Measurements from ENCODE around the gene NFATC2IP. TPM values are rescaled to one million over a fixed set of nuclear protein-coding genes. Genes with fewer than 3 reads are reported as not detected.

Gene NFATC2IP
- polyA plus RNA-seq, 1 donor (not counting 4 experiments of a cell fraction or from before 2014, with no cell fraction given), result 56.5 TPM

GRCh38 chr16:29009838-29010166 is 59.1 kb downstream of the NFATC2IP start:
- Histone ChIP-seq H3K4me2 (ENCODE audit: control insufficient read depth, extremely low read depth, insufficient read depth, low read depth, low read length) (no peak overlapping the region), H3K9ac (ENCODE audit: control insufficient read depth, extremely low read depth, insufficient read depth, low read length) (no peak overlapping the region), H3K4me1 (ENCODE audit: control insufficient read depth, extremely low read depth, insufficient read depth, low read length) (no peaks in the 10 kb centered on the region), H3K9me1 (ENCODE audit: control insufficient read depth, extremely low read depth, insufficient read depth, low read length) (no peaks in the 10 kb centered on the region), H3K4me3 (ENCODE audit: control insufficient read depth in 2 of 3, extremely low read depth in 1 of 3, insufficient read depth in 2 of 3, low read depth in 1 of 3, low read length in 3 of 3) (no peak overlapping the region), H3K79me2 (ENCODE audit: control insufficient read depth, insufficient read depth, low read length) (no peaks in the 10 kb centered on the region), H2AFZ (ENCODE audit: control insufficient read depth, low read length) (no peak overlapping the region), H3K36me3 (ENCODE audit: control insufficient read depth in 2 of 2, extremely low read depth in 1 of 2, insufficient read depth in 2 of 2, low read length in 2 of 2) (no peaks in the 10 kb centered on the region), H3K9me3 (ENCODE audit: control insufficient read depth, low read depth, low read length) (no peaks in the 10 kb centered on the region), H3K27me3 (ENCODE audit: control insufficient read depth, extremely low read depth, insufficient read depth, low read length) (no peaks in the 10 kb centered on the region), H4K20me1 (ENCODE audit: control insufficient read depth, extremely low read depth, insufficient read depth, low read length) (no peaks in the 10 kb centered on the region), H3K27ac (ENCODE audit: control insufficient read depth, insufficient read depth, low read length) (no peak overlapping the region)
- dilution Hi-C loops (cut with MboI; ENCODE audit: extremely low pct_ligation_motif_present, low sequenced_read_pairs), result no loop called here
- TF ChIP-seq CTCF (optimal IDR thresholded peaks at IDR 0.05 in 1 of 3, IDR thresholded peaks at IDR 0.05 in 1 of 3, conservative IDR thresholded peaks at IDR 0.05 in 1 of 3; ENCODE audit: extremely low read depth in 1 of 3, insufficient read depth in 2 of 3, low read length in 3 of 3), result no peak
- TF ChIP-seq EZH2 (IDR thresholded peaks at IDR 0.05; ENCODE audit: low read length), result no peak
- DNase-seq (ENCODE audit: low read depth, low spot score) (no peak), FAIRE-seq (no peak)

- DNase-seq (ENCODE audit: low read depth, low spot score) (no peak), FAIRE-seq (no peak)
- H4K20me1 ChIP-seq (ENCODE audit: control insufficient read depth, extremely low read depth, insufficient read depth, low read length), result no peaks in the 10 kb centered on the region
- no peak overlapping the region for H2AFZ ChIP-seq (ENCODE audit: control insufficient read depth, low read length)
- no peak overlapping the region for H3K4me3 ChIP-seq (ENCODE audit: control insufficient read depth in 2 of 3, extremely low read depth in 1 of 3, insufficient read depth in 2 of 3, low read depth in 1 of 3, low read length in 3 of 3)
- dilution Hi-C loops (cut with MboI; ENCODE audit: extremely low pct_ligation_motif_present, low sequenced_read_pairs), result no loop called here
- no peaks in the 10 kb centered on the region for H3K36me3 ChIP-seq (ENCODE audit: control insufficient read depth in 2 of 2, extremely low read depth in 1 of 2, insufficient read depth in 2 of 2, low read length in 2 of 2)
- no peak overlapping the region for H3K27ac ChIP-seq (ENCODE audit: control insufficient read depth, insufficient read depth, low read length)
- no peak overlapping the region for H3K4me2 ChIP-seq (ENCODE audit: control insufficient read depth, extremely low read depth, insufficient read depth, low read depth, low read length)
- H3K27me3 ChIP-seq (ENCODE audit: control insufficient read depth, extremely low read depth, insufficient read depth, low read length), result no peaks in the 10 kb centered on the region
- TF ChIP-seq EZH2 (IDR thresholded peaks at IDR 0.05; ENCODE audit: low read length) (no peak), CTCF (optimal IDR thresholded peaks at IDR 0.05 in 1 of 3, IDR thresholded peaks at IDR 0.05 in 1 of 3, conservative IDR thresholded peaks at IDR 0.05 in 1 of 3; ENCODE audit: extremely low read depth in 1 of 3, insufficient read depth in 2 of 3, low read length in 3 of 3) (no peak)
- H3K79me2 ChIP-seq (ENCODE audit: control insufficient read depth, insufficient read depth, low read length), result no peaks in the 10 kb centered on the region
- no peaks in the 10 kb centered on the region for H3K9me1 ChIP-seq (ENCODE audit: control insufficient read depth, extremely low read depth, insufficient read depth, low read length)
- no peaks in the 10 kb centered on the region for H3K4me1 ChIP-seq (ENCODE audit: control insufficient read depth, extremely low read depth, insufficient read depth, low read length)
- no peak overlapping the region for H3K9ac ChIP-seq (ENCODE audit: control insufficient read depth, extremely low read depth, insufficient read depth, low read length)
- no peaks in the 10 kb centered on the region for H3K9me3 ChIP-seq (ENCODE audit: control insufficient read depth, low read depth, low read length)
Measured at GRCh38 chr16:29011112-29011511, 60.4 kb downstream of the NFATC2IP start.
